Activated CD8-positive, alpha-beta memory T cell treated with anti-CD3 and anti-CD28 coated beads for 24 hours (primary cell): Measurements from ENCODE around the gene GTF3C2.

Experiments used
- DNase-seq: peaks from one replicate; pipeline ENCODE4 v3.0.0-alpha.2; 2020

GTF3C2 gene

DNA sequence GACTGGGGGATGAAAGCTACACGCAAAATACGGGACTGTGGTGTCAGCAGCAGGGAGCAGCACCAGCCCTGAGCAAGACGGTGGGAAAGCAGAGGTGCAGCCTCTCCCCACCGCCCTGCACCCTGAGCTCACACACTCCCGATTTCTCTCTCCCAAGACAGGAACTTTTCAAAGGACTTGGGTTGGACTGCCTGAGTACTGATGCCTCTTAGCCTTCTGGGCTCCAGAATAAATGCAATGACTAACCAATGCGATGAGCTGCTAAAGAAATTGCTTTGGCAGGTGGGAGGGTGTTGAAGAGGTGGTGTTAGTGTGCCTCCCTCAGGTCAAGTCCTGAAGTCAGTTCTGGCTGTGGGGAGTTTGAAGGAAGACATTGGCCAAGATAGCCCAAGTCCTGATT, 64.7 kb downstream of the GTF3C2 start:
- DNase-seq = no peak

DNA sequence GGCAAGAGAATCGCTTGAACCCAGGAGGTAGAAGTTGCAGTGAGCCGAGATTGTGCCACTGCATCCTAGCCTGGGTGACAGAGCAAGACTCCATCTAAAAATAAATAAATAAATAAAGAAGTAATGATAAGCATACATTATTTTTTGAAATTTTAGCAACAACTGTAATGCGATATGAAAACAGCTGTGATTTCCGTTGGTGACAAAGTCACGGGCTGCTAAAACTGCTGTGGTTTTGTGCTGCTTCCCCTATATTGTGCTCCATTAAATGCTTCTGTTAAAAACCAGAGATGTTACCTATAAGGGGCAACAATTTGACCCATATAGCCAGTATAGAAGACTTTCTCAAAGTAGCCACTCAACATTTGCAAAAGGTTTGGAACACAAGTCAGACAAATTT, 66.0 kb downstream of the GTF3C2 start:
- DNase-seq = no peak

DNA sequence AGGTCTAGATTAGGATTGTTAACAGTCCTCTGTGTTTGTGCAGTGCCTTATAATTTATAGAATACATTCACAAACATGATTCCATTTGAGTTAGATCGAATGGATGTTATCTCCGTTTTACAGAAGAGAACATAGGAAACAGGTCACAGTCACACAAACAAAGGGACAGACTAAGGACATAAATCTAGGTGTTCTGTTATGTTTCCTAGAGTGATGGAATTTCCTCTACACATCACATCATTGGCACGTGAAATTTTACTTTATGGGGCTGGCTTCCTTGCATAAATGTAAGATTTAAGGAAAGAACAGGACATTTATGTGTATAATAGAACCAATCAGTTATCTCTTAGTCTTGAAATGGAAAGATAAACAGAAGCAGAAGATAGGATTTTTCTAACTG, 68.0 kb downstream of the GTF3C2 start:
- DNase-seq = no peak

DNA sequence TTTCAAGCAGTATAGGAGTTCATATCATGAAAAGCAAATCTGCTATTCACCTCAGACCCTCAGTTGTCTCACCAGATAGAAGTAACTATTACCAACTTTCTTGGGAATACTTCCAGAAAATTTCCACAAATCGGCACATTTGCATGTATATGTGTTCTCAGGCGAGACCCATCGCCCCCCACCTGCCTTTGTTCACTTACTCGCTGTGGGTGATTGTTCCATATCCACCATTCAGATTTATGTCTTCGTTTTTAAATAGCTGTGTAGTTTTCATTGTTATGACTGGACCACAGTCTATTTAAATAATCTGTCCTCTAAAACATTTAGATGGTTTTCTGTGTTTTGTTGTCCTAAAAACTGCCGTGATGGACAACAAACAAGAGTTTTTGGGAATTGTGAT, 71.1 kb downstream of the GTF3C2 start:
- DNase-seq = no peak

DNA sequence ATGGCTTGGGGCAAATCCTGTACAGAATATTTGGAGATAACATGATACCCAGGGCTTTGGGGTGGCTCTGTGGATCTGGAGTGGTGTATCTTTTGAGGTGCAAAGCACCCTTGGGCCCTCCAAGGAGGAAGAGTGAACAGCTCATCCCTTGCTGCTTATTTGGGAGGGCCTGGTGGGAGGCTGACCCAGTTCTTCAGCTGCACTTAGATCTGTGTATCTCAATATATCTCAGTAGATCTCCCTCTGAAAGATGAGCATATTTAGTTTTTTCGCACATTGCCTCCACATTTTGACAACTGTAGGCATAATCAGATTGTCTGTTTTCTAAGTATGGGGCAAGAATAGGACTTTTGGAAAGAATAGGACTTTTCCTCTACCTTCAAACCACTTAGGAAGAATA, 71.6 kb downstream of the GTF3C2 start:
- DNase-seq = no peak

DNA sequence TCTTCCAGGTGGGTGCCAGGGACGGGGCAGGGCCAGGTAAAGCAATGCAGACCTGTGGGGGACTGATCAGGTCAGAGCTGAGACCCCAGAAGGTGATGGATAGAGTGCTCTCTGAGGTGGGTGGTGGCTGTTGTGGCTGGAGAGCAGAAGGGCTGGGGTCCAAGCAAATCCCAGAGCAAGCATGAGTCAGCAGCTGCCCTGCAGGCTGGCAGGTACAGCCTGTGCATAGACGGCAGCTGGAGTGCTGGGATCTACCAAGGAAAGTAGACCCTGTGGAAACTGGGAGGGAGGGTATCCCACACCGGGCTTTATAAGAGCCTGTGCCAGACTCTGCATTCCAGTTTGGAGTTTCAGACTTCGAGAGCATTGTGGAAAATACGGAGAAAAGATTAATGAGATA, 73.7 kb downstream of the GTF3C2 start:
- DNase-seq = no peak

DNA sequence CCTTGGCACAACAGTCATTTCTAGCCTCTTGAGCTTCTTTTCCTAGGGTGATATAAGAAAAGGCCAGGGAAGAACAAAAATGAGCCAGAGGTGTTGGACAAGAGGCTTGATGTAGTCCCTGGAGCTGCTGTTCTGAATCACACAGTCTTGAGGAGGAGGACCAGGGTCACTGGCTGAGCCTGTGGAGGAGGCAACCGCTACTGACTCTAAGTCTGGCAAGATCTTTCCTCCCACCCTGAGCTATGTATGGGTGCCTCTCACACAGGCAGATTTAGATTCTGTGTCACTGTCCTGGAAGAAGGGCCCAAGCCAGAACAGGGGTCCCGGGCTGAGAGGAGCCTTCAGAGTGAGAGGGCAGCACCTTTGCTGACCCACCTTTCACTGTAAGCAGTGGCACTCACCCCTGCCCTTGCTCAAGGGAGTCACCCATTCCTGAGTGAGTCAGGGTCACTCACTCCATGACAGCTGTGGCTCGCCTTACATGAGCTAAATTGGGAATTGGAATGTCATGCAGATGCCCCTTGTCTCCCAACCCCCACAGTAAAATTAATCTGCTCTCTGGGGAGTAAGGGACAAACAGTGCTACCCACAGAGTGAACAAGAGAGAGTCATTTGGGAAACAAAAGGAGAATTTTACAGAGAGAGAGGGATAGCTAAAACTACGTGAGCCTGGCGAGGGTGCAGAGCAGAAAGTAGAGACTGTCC, 74.6 kb downstream of the GTF3C2 start, which contains the start of gene TRIM54:
TSS of gene TRIM54 (plus strand) at position 575 of the 705 bp plus-strand sequence. CDS start 303 bp downstream, outside the sequence.
- DNase-seq = no peak

DNA sequence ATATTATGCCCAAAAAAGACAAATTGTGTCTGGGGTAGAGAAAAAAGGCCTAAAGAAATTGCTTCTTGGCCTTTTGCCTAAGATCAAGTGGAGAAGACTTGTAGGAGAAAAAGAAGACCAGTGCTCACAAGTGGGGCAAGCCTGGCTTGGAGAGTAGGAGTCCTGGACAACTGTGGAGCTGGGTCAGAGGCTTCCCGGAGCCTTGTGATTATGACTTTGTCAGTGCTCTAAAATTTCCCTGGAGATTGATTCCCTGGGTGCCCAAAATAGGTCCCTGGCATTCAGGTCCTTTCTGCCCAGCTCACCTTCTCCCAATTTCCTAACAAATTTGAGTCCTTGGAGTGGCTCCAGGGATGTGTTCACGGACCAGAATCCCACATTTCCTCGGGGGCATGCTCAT, 75.1 kb downstream of the GTF3C2 start:
- DNase-seq = no peak

DNA sequence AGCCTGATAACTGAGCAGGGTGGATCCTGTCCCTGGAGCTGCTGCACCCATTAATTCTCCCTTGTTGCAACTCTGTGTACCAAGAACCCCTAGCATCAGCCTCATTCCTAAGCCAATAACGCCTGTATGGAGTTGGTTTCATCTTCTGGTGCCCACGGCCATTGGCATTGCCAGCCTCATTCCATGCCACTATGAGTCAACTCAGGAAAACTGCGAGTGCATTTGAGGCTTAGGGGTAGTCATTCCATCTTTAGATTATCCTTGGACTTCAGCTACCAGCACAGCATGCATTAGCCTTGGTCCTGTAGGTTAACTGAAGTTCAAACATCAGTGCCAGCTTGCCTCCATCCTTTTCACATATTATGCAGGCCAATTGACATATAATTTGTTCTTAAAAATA, 75.7 kb downstream of the GTF3C2 start:
- no peak for DNase-seq

DNA sequence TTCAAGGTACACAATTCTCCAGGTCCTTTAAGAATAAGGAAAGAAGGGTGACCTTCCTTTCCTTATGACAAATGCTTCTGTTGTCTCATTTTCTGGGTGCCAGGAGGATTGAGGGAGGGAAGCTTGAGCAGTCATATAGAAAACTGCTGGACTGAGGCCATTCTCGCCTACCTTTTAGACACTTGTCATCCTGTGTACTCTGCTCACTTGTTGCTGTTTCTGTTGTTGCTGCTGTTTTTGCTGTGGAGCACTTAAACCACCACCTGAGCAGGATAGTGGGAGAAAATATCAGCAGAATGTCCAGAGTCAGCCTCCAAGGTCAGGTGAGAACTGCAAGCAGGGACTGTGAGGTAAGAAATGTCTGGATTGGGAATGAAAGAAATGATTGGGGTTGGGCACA, 78.6 kb downstream of the GTF3C2 start:
- DNase-seq = no peak
